Right cardiac atrium (tissue), 5 donors: ENCODE measurements around the gene POU5F1. TPM values are rescaled to one million over a fixed set of nuclear protein-coding genes. Genes with fewer than 3 reads are reported as not detected.

ENCODE experiments used
- ATAC-seq, 2 donors: fragments of 200-7000 bp; cut with Tn5 transposase; one replicate each; pipeline versions ENCODE4 v1.8.0 to v1.9.1; 2020; ENCODE audit warnings: moderate library complexity in 2 of 2, mild to moderate bottlenecking in 1 of 2
- DNase-seq, 3 donors: peaks; one replicate each; pipeline ENCODE4 v3.0.0-alpha.2; 2020
- H3K27ac ChIP-seq: one replicate; pipeline ENCODE4 v1.5.1; 2013; ENCODE audit warnings: mild to moderate bottlenecking, low read length, control low read depth, moderate library complexity
- H3K27me3 ChIP-seq: one replicate; pipeline ENCODE4 v1.6.1; 2013; ENCODE audit not compliant: control insufficient read depth, insufficient read depth
- H3K4me1 ChIP-seq: one replicate; pipeline ENCODE4 v1.6.1; 2013; ENCODE audit warnings: low read length; ENCODE audit not compliant: control insufficient read depth, insufficient read depth
- H3K4me3 ChIP-seq: one replicate; pipeline ENCODE4 v1.5.1; 2013; ENCODE audit warnings: low read length, control low read depth
- H3K9me3 ChIP-seq: one replicate; pipeline ENCODE4 v1.6.1; 2013; ENCODE audit warnings: low read length; ENCODE audit not compliant: control insufficient read depth
- WGBS: extraction: QIAGEN DNeasy Blood & Tissue Kit; methylation state at CpG from one replicate; pipeline ENCODE4 v1.1.7; 2013; 5-methylcytosine and 5-hydroxymethylcytosine counted together
- intact Hi-C, 4 donors: fragments of 100-400 bp; cut with DNase I; formaldehyde crosslinking; loops; one replicate each; pipeline versions ENCODE4 v1.11.0 to v1.14.0; 2022 to 2023
- polyA plus RNA-seq: library from polyadenylated mRNA; stranded (reverse); fragments of 200-250 nt; gene quantifications from one replicate; pipeline ENCODE4 v1.2.3, GENCODE V29; 2013
- total RNA-seq, 4 donors: library from RNA; stranded (reverse); fragmentation: NEBNext Ultra II Directional; extraction: Animal tissue kit (Norgen Biotek cat#: 25700); gene quantifications; one replicate each; pipeline ENCODE4 v1.2.1, GENCODE V29; 2021
- donor health status: healthy with polysubstance abuse.
- donor health status: DM: no; HTN: yes; CAD: no.
- donor health status: DM: no; HTN: no; CAD: no.
- donor health status: DM: no; HTN: yes; CAD: no; lungs with severe emphysema.
- donor health status: DM: yes; HTN: yes; CAD: no.

Gene POU5F1
- total and polyA plus RNA-seq, 5 donors = 0.34 to 1.2 (median 0.74) TPM

GRCh38 chr6:31152781-31153180 is 17.7 kb downstream of the POU5F1 start:
- no peak overlapping the region for H3K27ac ChIP-seq
- intact Hi-C loops = no loop called here
- H3K4me3 ChIP-seq = no peak overlapping the region
- no peaks in the 10 kb centered on the region for H3K27me3 ChIP-seq
- ATAC-seq = no peak
- H3K4me1 ChIP-seq = peaks cover 5% of the 10 kb centered on the region
- DNase-seq = no peak
- 85% methylated on average over 7 of the region's 7 CpGs for WGBS
- no peaks in the 10 kb centered on the region for H3K9me3 ChIP-seq

- WGBS = 95% methylated on average over 6 of the region's 6 CpGs
- Histone ChIP-seq H3K27ac (no peak overlapping the region), H3K9me3 (no peaks in the 10 kb centered on the region), H3K27me3 (no peaks in the 10 kb centered on the region), H3K4me1 (no peaks in the 10 kb centered on the region), H3K4me3 (no peak overlapping the region)
- ATAC-seq (peak in 1 of 2 donors; percentile 23), DNase-seq (no peak)
- intact Hi-C loops = no loop called here
Measured at GRCh38 chr6:31149827-31150447, 20.5 kb downstream of the POU5F1 start.

GRCh38 chr6:31145386-31145785 is 25.1 kb downstream of the POU5F1 start:
- Histone ChIP-seq H3K4me1 (peaks cover 2% of the 10 kb centered on the region), H3K4me3 (no peak overlapping the region), H3K27ac (no peak overlapping the region), H3K9me3 (no peaks in the 10 kb centered on the region), H3K27me3 (no peaks in the 10 kb centered on the region)
- DNase-seq = no peak
- WGBS = 95% methylated on average over 10 of the region's 10 CpGs
- ATAC-seq = no peak
- intact Hi-C loops = no loop called here

DNA sequence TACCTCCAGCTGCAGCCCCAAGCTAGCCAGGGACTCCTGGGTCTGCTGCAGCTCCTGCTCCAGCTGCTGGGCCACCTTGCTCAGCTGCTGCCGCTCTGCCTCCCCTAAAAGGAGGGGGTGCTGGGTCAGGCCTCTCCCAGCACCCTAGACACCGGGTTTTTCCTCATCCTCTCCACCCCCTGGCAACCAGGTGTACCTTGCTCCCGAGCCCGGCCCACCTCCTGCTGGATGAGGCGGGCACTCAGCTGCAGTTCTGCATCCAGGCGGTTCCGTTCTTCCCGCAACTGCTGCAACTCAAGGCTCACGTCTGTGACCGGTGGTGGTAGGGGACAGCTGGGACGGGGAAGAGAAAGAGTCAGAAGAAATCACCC is 25.5 kb downstream of the POU5F1 start:
- Histone ChIP-seq H3K27ac (no peak overlapping the region), H3K4me3 (no peak overlapping the region), H3K9me3 (no peaks in the 10 kb centered on the region), H3K27me3 (no peaks in the 10 kb centered on the region), H3K4me1 (peaks cover 2% of the 10 kb centered on the region)
- intact Hi-C loops = loop anchor here in 1 of 4 donors (5.0 kb wide), 1 partner anchor 222 kb away; no protein-coding TSS in a partner anchor
- DNase-seq (no peak), ATAC-seq (no peak)
- 78% methylated on average over 11 of the region's 11 CpGs for WGBS

DNA sequence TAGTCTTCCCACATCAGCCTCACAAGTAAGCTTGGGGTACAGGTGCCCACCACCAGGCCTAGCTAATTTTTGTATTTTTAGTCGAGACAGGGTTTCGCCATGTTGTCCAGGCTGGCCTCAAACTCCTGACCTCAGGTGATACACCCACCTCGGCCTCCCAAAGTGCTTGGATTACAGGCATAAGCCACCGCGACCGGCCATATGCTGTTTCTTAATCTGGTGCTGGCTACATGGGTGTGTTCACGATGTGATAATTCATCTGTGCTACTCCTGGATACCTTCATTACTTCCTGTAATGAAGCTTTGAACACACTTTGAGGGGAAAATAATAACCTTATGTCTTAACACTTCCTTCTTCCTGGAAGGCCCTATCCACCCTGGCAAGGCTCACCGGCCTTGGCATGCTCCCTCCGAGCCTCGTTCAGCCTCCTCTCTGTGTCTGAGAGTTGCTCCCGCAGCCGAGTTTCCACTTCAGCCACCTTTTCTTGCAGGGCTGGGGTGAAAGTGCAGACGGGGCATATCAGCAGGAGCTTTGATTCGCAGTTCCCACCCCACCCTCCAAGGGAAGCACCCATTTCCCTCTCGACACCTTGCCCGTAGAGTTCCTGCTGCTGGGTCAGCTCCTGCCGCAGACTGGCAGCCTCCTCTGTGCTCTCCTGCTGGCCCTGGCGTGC is 26.0 kb downstream of the POU5F1 start:
- ATAC-seq (no peak), DNase-seq (no peak)
- H3K27ac ChIP-seq = no peak overlapping the region
- no peaks in the 10 kb centered on the region for H3K27me3 ChIP-seq
- intact Hi-C loops = loop anchor here in 1 of 4 donors (5.0 kb wide), 1 partner anchor 223 kb away; no protein-coding TSS in a partner anchor
- peaks cover 6% of the 10 kb centered on the region for H3K4me1 ChIP-seq
- WGBS = 82% methylated on average over 18 of the region's 18 CpGs
- no peak overlapping the region for H3K4me3 ChIP-seq
- H3K9me3 ChIP-seq = no peaks in the 10 kb centered on the region

GRCh38 chr6:31143148-31143547 is 27.3 kb downstream of the POU5F1 start:
- ATAC-seq = peak; percentile 78 to 93
- Histone ChIP-seq H3K4me3 (no peak overlapping the region), H3K9me3 (no peaks in the 10 kb centered on the region), H3K27me3 (no peaks in the 10 kb centered on the region), H3K4me1 (peaks cover 8% of the 10 kb centered on the region), H3K27ac (peak overlapping the region; percentile 65)
- intact Hi-C loops = loop anchor here in 1 of 4 donors (5.0 kb wide), 1 partner anchor 224 kb away; no protein-coding TSS in a partner anchor
- DNase-seq = peak; percentile 83 to 89 (median 86)
- whole genome bisulfite sequencing = 36% methylated on average over 11 of the region's 11 CpGs

DNA sequence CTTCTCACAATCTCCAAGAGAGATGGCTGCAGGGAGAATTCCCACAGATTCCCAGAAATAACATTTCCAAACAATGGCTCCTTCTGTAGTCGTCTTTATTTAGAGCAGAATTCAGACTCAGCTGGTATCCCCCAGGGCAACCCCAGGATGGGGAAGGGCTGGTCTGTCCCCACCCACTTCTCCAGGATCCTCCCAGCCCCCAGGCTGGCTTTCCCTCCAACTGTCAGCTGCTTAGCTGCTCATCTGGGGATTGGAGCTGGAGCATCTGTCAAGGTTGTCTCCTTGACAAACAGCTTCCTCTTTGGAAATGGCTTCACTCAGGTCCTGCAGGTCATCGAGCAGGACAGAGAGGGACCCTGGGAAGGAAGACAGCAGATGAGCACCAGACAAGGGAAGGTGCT is 28.1 kb downstream of the POU5F1 start:
- H3K27ac ChIP-seq = peak overlapping the region; percentile 45
- H3K27me3 ChIP-seq = no peaks in the 10 kb centered on the region
- H3K9me3 ChIP-seq = no peaks in the 10 kb centered on the region
- H3K4me1 ChIP-seq = peaks cover 8% of the 10 kb centered on the region
- intact Hi-C loops = loop anchor here in 1 of 4 donors (5.0 kb wide), 1 partner anchor 225 kb away; no protein-coding TSS in a partner anchor
- no peak overlapping the region for H3K4me3 ChIP-seq
- peak; percentile 7 to 60 for ATAC-seq
- 44% methylated on average over 2 of the region's 2 CpGs for WGBS
- DNase-seq = peak in 1 of 3 donors; percentile 53

- Histone ChIP-seq H3K27ac (no peak overlapping the region), H3K9me3 (no peaks in the 10 kb centered on the region), H3K27me3 (no peaks in the 10 kb centered on the region), H3K4me3 (no peak overlapping the region), H3K4me1 (peaks cover 8% of the 10 kb centered on the region)
- ATAC-seq = no peak
- WGBS = 83% methylated on average over 15 of the region's 15 CpGs
- no peak for DNase-seq
- intact Hi-C loops = loop anchor here in 1 of 4 donors (5.0 kb wide), 1 partner anchor 227 kb away; no protein-coding TSS in a partner anchor
Measured at GRCh38 chr6:31140643-31141042, 29.8 kb downstream of the POU5F1 start.

DNA sequence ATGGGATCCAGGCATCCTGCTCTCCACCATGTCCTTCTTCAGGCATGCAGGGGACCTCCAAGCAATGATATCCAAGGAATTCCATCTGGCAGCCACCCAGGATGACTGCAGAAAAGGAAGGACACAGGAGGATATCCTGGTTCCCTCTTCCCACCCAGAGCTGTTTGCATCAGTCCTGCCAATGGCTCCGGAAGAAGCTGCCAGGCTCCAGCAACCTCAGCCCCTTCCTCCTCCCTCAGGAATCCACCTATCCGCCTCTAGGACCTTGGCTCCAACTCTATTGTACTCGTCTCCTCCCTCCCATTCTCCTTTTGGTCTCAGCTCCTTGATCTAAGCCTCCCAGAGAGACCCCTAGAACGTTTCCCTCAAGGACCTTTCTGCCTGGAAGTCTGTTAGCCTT is 30.9 kb downstream of the POU5F1 start:
- no peak for ATAC-seq
- Histone ChIP-seq H3K9me3 (no peaks in the 10 kb centered on the region), H3K4me3 (no peak overlapping the region), H3K4me1 (peaks cover 8% of the 10 kb centered on the region), H3K27me3 (no peaks in the 10 kb centered on the region), H3K27ac (no peak overlapping the region)
- no peak for DNase-seq
- intact Hi-C loops = loop anchor here (2.0 to 10.0 kb wide), 5 partner anchors 51 to 235 kb away; no protein-coding TSS in a partner anchor
- WGBS = 9% methylated on average over 4 of the region's 4 CpGs

DNA sequence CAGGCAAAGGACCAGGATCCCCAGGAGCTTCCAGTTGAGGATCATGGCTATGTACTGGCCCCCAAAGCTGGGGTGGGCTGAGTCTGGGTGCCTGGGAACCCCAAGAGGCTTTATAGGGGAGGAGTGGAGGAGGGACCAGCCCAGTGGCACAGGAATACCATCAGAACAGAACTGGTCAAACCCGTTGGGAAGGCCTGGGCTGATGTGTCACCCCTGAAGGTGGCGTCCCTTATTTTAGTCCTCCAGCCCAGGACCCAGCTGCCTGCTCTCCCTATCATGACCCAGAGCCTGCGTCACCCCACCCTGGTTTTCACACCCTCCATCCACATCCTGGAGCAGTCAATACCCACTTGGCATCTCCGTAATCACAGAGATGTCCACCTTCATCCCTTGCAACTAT is 31.5 kb downstream of the POU5F1 start, which contains the start of gene PSORS1C2:
TSS of gene PSORS1C2 (minus strand) at position 85 of the 400 bp plus-strand sequence. CDS start at position 45, 40 bp downstream.
- H3K4me3 ChIP-seq = no peak within 1 kb of the TSS
- 78% methylated on average over 4 of the region's 4 CpGs for WGBS
- ATAC-seq (no peak), DNase-seq (no peak)
- no peaks in the 10 kb centered on the region for H3K27me3 ChIP-seq
- H3K4me1 ChIP-seq = peaks cover 8% of the 10 kb centered on the region
- no peaks in the 10 kb centered on the region for H3K9me3 ChIP-seq
- intact Hi-C loops = loop anchor here (2.0 to 10.0 kb wide), 5 partner anchors 52 to 236 kb away; no protein-coding TSS in a partner anchor
- no peak within 1 kb of the TSS for H3K27ac ChIP-seq

GRCh38 chr6:31135710-31136109 is 34.8 kb downstream of the POU5F1 start:
- intact Hi-C loops = loop anchor here in 3 of 4 donors (2.0 to 10.0 kb wide), 4 partner anchors 57 to 239 kb away; no protein-coding TSS in a partner anchor
- no peaks in the 10 kb centered on the region for H3K9me3 ChIP-seq
- 86% methylated on average over 10 of the region's 10 CpGs for WGBS
- no peak overlapping the region for H3K4me3 ChIP-seq
- H3K27ac ChIP-seq = no peak overlapping the region
- ATAC-seq (no peak), DNase-seq (no peak)
- no peaks in the 10 kb centered on the region for H3K27me3 ChIP-seq
- H3K4me1 ChIP-seq = peaks cover 6% of the 10 kb centered on the region
